Fibroblast of peridontal ligament (primary cell): Measurements from ENCODE around the gene ARMC2.

Experiments used
- DNase-seq: peaks from one replicate; pipeline ENCODE4 v3.0.0-alpha.2; 2010; ENCODE audit errors: extremely low read depth

ARMC2 gene

GRCh38 chr6:109019911-109020310 lies 171.7 kb downstream of the ARMC2 start:
- no peak for DNase-seq

- DNase-seq, result no peak
Measured at GRCh38 chr6:109021870-109022269, 173.6 kb downstream of the ARMC2 start.

- no peak for DNase-seq
Measured at GRCh38 chr6:109023356-109023925, 175.2 kb downstream of the ARMC2 start.
